Measurements from ENCODE around the gene MRPL37. TPM values are rescaled to one million over a fixed set of nuclear protein-coding genes. Genes with fewer than 3 reads are reported as not detected.

MRPL37 gene
- total and polyA plus RNA-seq, 2 donors (not counting 3 experiments of a cell fraction or from before 2014, with no cell fraction given) = 45.0 to 109 TPM

DNA sequence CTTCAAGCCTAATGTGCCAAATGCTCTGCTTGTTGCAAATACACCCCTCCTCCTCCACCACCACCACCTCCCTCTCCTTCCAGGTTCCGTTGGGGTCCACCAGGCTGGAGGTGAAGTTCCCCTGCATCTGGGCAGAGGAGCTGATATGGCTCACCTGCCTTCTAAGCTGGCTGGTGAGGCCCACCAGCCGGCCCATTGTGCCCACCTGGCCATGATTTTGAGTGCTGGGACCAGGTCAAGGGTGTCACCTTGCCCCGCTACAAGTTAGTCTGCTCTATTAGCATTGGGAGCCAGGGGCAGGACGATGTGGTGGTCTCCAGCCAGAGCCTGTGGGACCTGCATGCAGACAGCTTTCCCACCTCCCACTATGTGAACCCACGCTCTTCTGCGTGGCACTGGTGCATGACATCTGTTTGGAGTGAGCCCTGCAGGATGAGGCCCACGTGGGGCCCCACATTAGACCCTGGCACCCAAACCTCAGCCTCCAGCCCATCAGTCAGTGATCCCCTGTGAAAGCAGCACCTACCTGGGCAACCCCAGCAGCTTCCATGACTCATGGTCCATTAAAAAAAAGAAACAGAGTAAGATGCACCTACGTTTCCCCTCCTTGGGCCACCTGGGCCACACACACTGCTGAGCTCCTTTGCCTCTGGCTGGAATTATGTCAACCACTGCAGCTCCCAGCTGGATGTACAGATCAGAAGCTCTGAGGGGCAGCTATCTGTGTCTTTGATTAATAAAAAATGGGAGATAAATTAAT lies 31.6 kb upstream of the MRPL37 start:
- Histone ChIP-seq H3K27ac (ENCODE audit: insufficient read depth, low read depth, low read length) (no peak overlapping the region), H3K79me2 (ENCODE audit: control insufficient read depth, insufficient read depth, low read length) (no peaks in the 10 kb centered on the region), H4K20me1 (replicated peaks; ENCODE audit: control insufficient read depth, extremely low read depth, insufficient read depth, low read length) (no peaks in the 10 kb centered on the region), H3K27me3 (ENCODE audit: control insufficient read depth in 2 of 2, insufficient read depth in 2 of 2, low read length in 2 of 2) (no peaks in the 10 kb centered on the region), H3K4me1 (ENCODE audit: control insufficient read depth, extremely low read depth, insufficient read depth, low read length) (peaks cover 11% of the 10 kb centered on the region), H3K9me1 (replicated peaks; ENCODE audit: control insufficient read depth, extremely low read depth, insufficient read depth, low read length) (no peaks in the 10 kb centered on the region), H3K9me3 (replicated peaks; ENCODE audit: control insufficient read depth, insufficient read depth, low read length) (no peaks in the 10 kb centered on the region), H3K9ac (replicated peaks; ENCODE audit: extremely low read depth, insufficient read depth, low read length) (no peak overlapping the region), H3K36me3 (ENCODE audit: control insufficient read depth in 2 of 2, extremely low read depth in 1 of 2, insufficient read depth in 2 of 2, low read length in 2 of 2) (no peaks in the 10 kb centered on the region), H2AFZ (ENCODE audit: low read depth, low read length) (no peak overlapping the region), H3K4me2 (ENCODE audit: insufficient read depth, low read length) (no peak overlapping the region), H3K4me3 (replicated peaks in 1 of 3; ENCODE audit: insufficient read depth in 1 of 3, low read depth in 1 of 3, low read length in 3 of 3) (no peak overlapping the region)
- dilution Hi-C loops (cut with MboI; ENCODE audit: extremely low pct_ligation_motif_present, low sequenced_read_pairs) (no loop called here), intact Hi-C loops (cut with micrococcal nuclease) (no loop called here)
- DNase-seq (ENCODE audit: low read depth, low spot score) (no peak), FAIRE-seq (no peak)
- no peak for TF ChIP-seq JUN (IDR thresholded peaks at IDR 0.05; ENCODE audit: borderline replicate concordance, insufficient read depth, insufficient read length, low read depth)
- no peak for TF ChIP-seq EZH2 (IDR thresholded peaks at IDR 0.05; ENCODE audit: borderline replicate concordance, low read depth, low read length, severe bottlenecking)
- TF ChIP-seq POLR2A (IDR thresholded peaks at IDR 0.05; ENCODE audit: low read depth, low read length) = no peak
- TF ChIP-seq FOS (IDR thresholded peaks at IDR 0.05; ENCODE audit: borderline replicate concordance, insufficient read depth, low read length) = no peak
- no peak for TF ChIP-seq GATA2 (IDR thresholded peaks at IDR 0.05; ENCODE audit: insufficient read depth, insufficient read length, low read depth, low read length)
- TF ChIP-seq, protein P1, sequence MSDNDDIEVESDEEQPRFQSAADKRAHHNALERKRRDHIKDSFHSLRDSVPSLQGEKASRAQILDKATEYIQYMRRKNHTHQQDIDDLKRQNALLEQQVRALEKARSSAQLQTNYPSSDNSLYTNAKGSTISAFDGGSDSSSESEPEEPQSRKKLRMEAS (IDR thresholded peaks at IDR 0.05; ENCODE audit: insufficient read depth, insufficient read length) = no peak
- TF ChIP-seq, protein P2, sequence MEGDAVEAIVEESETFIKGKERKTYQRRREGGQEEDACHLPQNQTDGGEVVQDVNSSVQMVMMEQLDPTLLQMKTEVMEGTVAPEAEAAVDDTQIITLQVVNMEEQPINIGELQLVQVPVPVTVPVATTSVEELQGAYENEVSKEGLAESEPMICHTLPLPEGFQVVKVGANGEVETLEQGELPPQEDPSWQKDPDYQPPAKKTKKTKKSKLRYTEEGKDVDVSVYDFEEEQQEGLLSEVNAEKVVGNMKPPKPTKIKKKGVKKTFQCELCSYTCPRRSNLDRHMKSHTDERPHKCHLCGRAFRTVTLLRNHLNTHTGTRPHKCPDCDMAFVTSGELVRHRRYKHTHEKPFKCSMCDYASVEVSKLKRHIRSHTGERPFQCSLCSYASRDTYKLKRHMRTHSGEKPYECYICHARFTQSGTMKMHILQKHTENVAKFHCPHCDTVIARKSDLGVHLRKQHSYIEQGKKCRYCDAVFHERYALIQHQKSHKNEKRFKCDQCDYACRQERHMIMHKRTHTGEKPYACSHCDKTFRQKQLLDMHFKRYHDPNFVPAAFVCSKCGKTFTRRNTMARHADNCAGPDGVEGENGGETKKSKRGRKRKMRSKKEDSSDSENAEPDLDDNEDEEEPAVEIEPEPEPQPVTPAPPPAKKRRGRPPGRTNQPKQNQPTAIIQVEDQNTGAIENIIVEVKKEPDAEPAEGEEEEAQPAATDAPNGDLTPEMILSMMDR (IDR thresholded peaks at IDR 0.05; ENCODE audit: extremely low read depth in 1 of 2, insufficient read depth in 1 of 2, low read depth in 1 of 2, low read length in 2 of 2) = no peak
- TF ChIP-seq POLR2AphosphoS5 (IDR thresholded peaks at IDR 0.05; ENCODE audit: insufficient read depth, low read depth, low read length) = no peak
- no peak for TF ChIP-seq MYC (IDR thresholded peaks at IDR 0.05; ENCODE audit: low read depth, low read length)
- ChIA-PET POLR2A (no interaction called here), CTCF (interaction anchor here (1.7 to 2.2 kb wide), 2 partner anchors 12 to 47 kb away, joined by 5 to 7 read pairs; no protein-coding TSS in a partner anchor)
- BruUV-seq (replicated peaks) = no TSS peak

Measured in endothelial cell of umbilical vein (primary cell).